WTC11 (cell line): ENCODE measurements around the gene TAL1. TPM values are rescaled to one million over a fixed set of nuclear protein-coding genes. Genes with fewer than 3 reads are reported as not detected.

ENCODE experiments used
- CREB1 ChIP-seq: sonication (generic); formaldehyde crosslinking; IDR thresholded peaks from 2 replicates; pipeline ENCODE4 v1.8.0; 2023; ENCODE audit warnings: mild to moderate bottlenecking, missing genetic modification reagents
- SMAD3 ChIP-seq: sonication (generic); formaldehyde crosslinking; IDR thresholded peaks from 2 replicates; pipeline ENCODE4 v1.8.0; 2022; ENCODE audit warnings: missing genetic modification reagents, mild to moderate bottlenecking, borderline replicate concordance
- TEAD1 ChIP-seq: sonication (generic); formaldehyde crosslinking; IDR thresholded peaks from 2 replicates; pipeline ENCODE4 v1.8.0; 2022; ENCODE audit warnings: mild to moderate bottlenecking, missing genetic modification reagents
- total RNA-seq: library from RNA; stranded (reverse); gene quantifications from 3 replicates; pipeline ENCODE4 v1.2.3, GENCODE V29; 2021
- TF ChIP-seq, protein P1 (sequence below): sonication (generic); formaldehyde crosslinking; IDR thresholded peaks from 2 replicates; pipeline ENCODE4 v1.8.1; 2023; ENCODE audit warnings: mild to moderate bottlenecking, missing genetic modification reagents, borderline replicate concordance
- TF ChIP-seq, protein P2 (sequence below): sonication (generic); formaldehyde crosslinking; IDR thresholded peaks from 2 replicates; pipeline ENCODE4 v1.8.0; 2022; ENCODE audit warnings: mild to moderate bottlenecking, missing genetic modification reagents
- TF ChIP-seq, protein P3 (sequence below): sonication (generic); formaldehyde crosslinking; IDR thresholded peaks from 2 replicates; pipeline ENCODE4 v1.8.0; 2022; ENCODE audit warnings: missing genetic modification reagents
- TF ChIP-seq, protein P4 (sequence below): sonication (generic); formaldehyde crosslinking; IDR thresholded peaks from 2 replicates; pipeline ENCODE4 v1.8.1; 2022; ENCODE audit warnings: mild to moderate bottlenecking, moderate library complexity, missing genetic modification reagents
- TF ChIP-seq, protein P5 (sequence below): sonication (generic); formaldehyde crosslinking; IDR thresholded peaks from 2 replicates; pipeline ENCODE4 v1.8.1; 2023; ENCODE audit warnings: mild to moderate bottlenecking, missing genetic modification reagents
- TF ChIP-seq, protein P6 (sequence below): fragments of 250-450 bp; sonication (Bioruptor Pico); conservative IDR thresholded peaks from 2 replicates; pipeline ENCODE4 v1.9.0; 2021; ENCODE audit warnings: mild to moderate bottlenecking
- TF ChIP-seq, protein P7 (sequence below): fragments of 250-450 bp; sonication (Bioruptor Pico); IDR thresholded peaks from 2 replicates; pipeline ENCODE4 v2.1.2; 2022; ENCODE audit warnings: mild to moderate bottlenecking, moderate library complexity

The TAL1 gene
- total RNA-seq, 1 experiment from 2014 or later, result 0.63 TPM

DNA sequence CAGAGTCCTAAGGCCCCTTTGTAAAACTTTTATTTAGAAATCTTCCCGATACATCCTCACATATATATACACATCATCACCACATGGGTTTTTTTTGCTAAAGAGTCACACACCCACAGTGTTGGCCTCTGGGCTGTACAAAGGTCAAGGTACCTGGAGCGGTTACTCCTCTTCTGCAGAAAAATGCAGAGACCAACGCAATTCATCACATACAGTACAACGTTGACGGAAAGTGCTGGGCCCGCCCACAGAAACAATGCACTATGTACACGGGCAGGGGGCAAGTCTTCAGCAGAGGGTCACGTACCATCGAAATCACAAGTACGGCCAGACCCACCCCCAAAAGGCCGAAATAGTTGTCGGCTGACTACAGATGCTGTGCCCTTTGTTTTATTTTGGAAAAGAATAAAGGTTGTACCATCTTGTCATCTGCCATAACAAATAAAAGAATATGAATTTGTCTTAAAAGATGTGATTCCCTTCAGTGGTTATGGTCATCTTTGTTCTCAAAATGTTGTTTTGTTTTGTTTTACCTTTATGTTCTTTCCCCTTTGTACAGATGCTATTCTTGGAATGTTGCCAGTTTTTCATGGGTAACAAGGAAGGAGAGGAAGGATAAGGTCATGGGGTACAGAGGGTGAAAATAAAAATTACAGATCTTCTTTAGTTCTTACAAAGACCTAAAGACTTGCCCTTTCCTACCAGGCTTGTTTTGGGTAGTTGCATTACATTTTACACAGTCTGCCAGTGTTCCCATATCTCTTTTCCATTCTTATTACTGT lies 15.6 kb downstream of the TAL1 start (continued):
- TF ChIP-seq, protein P1, sequence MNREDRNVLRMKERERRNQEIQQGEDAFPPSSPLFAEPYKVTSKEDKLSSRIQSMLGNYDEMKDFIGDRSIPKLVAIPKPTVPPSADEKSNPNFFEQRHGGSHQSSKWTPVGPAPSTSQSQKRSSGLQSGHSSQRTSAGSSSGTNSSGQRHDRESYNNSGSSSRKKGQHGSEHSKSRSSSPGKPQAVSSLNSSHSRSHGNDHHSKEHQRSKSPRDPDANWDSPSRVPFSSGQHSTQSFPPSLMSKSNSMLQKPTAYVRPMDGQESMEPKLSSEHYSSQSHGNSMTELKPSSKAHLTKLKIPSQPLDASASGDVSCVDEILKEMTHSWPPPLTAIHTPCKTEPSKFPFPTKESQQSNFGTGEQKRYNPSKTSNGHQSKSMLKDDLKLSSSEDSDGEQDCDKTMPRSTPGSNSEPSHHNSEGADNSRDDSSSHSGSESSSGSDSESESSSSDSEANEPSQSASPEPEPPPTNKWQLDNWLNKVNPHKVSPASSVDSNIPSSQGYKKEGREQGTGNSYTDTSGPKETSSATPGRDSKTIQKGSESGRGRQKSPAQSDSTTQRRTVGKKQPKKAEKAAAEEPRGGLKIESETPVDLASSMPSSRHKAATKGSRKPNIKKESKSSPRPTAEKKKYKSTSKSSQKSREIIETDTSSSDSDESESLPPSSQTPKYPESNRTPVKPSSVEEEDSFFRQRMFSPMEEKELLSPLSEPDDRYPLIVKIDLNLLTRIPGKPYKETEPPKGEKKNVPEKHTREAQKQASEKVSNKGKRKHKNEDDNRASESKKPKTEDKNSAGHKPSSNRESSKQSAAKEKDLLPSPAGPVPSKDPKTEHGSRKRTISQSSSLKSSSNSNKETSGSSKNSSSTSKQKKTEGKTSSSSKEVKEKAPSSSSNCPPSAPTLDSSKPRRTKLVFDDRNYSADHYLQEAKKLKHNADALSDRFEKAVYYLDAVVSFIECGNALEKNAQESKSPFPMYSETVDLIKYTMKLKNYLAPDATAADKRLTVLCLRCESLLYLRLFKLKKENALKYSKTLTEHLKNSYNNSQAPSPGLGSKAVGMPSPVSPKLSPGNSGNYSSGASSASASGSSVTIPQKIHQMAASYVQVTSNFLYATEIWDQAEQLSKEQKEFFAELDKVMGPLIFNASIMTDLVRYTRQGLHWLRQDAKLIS (CRISPR knock-in tag), result no peak
- no peak for TF ChIP-seq CREB1 (CRISPR knock-in tag)
- TF ChIP-seq, protein P2, sequence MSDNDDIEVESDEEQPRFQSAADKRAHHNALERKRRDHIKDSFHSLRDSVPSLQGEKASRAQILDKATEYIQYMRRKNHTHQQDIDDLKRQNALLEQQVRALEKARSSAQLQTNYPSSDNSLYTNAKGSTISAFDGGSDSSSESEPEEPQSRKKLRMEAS (CRISPR knock-in tag), result no peak
- TF ChIP-seq, protein P3, sequence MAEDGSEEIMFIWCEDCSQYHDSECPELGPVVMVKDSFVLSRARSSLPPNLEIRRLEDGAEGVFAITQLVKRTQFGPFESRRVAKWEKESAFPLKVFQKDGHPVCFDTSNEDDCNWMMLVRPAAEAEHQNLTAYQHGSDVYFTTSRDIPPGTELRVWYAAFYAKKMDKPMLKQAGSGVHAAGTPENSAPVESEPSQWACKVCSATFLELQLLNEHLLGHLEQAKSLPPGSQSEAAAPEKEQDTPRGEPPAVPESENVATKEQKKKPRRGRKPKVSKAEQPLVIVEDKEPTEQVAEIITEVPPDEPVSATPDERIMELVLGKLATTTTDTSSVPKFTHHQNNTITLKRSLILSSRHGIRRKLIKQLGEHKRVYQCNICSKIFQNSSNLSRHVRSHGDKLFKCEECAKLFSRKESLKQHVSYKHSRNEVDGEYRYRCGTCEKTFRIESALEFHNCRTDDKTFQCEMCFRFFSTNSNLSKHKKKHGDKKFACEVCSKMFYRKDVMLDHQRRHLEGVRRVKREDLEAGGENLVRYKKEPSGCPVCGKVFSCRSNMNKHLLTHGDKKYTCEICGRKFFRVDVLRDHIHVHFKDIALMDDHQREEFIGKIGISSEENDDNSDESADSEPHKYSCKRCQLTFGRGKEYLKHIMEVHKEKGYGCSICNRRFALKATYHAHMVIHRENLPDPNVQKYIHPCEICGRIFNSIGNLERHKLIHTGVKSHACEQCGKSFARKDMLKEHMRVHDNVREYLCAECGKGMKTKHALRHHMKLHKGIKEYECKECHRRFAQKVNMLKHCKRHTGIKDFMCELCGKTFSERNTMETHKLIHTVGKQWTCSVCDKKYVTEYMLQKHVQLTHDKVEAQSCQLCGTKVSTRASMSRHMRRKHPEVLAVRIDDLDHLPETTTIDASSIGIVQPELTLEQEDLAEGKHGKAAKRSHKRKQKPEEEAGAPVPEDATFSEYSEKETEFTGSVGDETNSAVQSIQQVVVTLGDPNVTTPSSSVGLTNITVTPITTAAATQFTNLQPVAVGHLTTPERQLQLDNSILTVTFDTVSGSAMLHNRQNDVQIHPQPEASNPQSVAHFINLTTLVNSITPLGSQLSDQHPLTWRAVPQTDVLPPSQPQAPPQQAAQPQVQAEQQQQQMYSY (CRISPR knock-in tag), result no peak
- TF ChIP-seq, protein P4, sequence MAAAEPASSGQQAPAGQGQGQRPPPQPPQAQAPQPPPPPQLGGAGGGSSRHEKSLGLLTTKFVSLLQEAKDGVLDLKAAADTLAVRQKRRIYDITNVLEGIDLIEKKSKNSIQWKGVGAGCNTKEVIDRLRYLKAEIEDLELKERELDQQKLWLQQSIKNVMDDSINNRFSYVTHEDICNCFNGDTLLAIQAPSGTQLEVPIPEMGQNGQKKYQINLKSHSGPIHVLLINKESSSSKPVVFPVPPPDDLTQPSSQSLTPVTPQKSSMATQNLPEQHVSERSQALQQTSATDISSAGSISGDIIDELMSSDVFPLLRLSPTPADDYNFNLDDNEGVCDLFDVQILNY (CRISPR knock-in tag), result no peak
- TF ChIP-seq, protein P5, sequence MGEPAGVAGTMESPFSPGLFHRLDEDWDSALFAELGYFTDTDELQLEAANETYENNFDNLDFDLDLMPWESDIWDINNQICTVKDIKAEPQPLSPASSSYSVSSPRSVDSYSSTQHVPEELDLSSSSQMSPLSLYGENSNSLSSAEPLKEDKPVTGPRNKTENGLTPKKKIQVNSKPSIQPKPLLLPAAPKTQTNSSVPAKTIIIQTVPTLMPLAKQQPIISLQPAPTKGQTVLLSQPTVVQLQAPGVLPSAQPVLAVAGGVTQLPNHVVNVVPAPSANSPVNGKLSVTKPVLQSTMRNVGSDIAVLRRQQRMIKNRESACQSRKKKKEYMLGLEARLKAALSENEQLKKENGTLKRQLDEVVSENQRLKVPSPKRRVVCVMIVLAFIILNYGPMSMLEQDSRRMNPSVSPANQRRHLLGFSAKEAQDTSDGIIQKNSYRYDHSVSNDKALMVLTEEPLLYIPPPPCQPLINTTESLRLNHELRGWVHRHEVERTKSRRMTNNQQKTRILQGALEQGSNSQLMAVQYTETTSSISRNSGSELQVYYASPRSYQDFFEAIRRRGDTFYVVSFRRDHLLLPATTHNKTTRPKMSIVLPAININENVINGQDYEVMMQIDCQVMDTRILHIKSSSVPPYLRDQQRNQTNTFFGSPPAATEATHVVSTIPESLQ (CRISPR knock-in tag), result no peak
- TF ChIP-seq, protein P6, sequence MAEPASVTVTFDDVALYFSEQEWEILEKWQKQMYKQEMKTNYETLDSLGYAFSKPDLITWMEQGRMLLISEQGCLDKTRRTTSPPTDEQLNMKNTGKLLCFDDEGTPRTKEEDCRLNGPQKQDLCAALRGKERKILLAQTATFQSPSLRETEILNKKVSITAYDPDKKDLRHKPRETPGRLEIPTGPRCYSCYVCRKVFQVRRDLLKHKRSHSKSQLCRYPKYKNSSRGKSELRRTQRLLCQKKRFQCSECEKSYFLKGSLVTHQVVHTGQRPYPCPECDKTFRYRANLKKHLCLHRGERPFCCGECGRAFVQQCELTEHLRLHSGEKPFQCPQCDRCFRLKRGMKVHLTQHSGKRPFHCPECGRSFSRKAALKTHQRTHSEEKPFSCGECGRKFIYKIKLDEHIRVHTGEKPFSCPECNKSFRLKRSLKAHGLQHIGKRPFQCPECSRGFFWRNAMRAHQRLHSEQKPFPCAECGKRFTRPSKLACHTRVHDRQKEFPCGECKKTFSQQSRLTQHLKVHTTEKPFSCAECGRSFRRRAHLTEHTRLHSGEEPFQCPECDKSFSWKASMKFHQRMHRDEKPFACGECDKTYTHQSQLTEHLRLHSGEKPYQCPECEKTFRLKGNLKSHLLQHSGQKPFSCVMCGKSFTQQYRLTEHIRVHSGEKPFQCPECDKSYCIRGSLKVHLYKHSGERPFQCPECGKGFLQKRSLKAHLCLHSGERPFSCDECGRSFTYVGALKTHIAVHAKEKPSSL (CRISPR knock-in tag), result no peak
- TF ChIP-seq TEAD1 (CRISPR knock-in tag), result no peak
- TF ChIP-seq SMAD3 (CRISPR knock-in tag), result no peak
- TF ChIP-seq, protein P7, sequence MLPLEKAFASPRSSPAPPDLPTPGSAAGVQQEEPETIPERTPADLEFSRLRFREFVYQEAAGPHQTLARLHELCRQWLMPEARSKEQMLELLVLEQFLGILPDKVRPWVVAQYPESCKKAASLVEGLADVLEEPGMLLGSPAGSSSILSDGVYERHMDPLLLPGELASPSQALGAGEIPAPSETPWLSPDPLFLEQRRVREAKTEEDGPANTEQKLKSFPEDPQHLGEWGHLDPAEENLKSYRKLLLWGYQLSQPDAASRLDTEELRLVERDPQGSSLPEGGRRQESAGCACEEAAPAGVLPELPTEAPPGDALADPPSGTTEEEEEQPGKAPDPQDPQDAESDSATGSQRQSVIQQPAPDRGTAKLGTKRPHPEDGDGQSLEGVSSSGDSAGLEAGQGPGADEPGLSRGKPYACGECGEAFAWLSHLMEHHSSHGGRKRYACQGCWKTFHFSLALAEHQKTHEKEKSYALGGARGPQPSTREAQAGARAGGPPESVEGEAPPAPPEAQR (CRISPR knock-in tag), result no peak
